Measurements from ENCODE around the gene UVRAG. TPM values are rescaled to one million over a fixed set of nuclear protein-coding genes. Genes with fewer than 3 reads are reported as not detected.

The UVRAG gene
- total and polyA plus RNA-seq, 2 of the 13 experiments (the other 11 are each of a cell fraction or from before 2014, with no cell fraction given), result 9.7 to 17.3 TPM

DNA sequence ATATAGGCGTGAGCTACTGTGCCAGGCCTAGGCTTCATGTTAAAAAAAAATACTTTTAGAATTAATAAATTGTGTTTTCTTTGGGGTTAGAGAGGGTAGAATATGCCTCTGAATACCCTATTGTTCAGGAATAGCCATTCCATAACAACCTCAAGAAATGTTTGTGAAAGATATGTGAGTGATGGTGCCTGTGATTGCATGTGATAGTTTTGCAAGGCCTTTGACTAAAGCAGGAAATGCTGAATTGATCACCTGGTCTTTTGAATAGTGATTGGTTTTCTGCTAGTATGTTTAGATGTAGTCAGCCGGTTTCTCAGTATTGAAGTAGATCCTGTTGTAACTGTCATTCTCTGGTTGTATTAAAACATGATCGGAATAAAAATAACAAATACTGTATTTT is 73.4 kb downstream of the UVRAG start:
- Histone ChIP-seq H3K79me2 (ENCODE audit: insufficient read depth, low read length) (no peaks in the 10 kb centered on the region), H3K9me3 (ENCODE audit: low read length) (no peaks in the 10 kb centered on the region), H2AFZ (ENCODE audit: low read length) (no peak overlapping the region), H3K27me3 (ENCODE audit: control insufficient read depth in 1 of 2, insufficient read depth in 2 of 2, low read length in 2 of 2) (no peaks in the 10 kb centered on the region), H3K27ac (ENCODE audit: extremely low read length, insufficient read depth, low read length) (no peak overlapping the region), H3K36me3 (replicated peaks in 1 of 2; ENCODE audit: control insufficient read depth in 1 of 2, insufficient read depth in 2 of 2, low read length in 2 of 2) (peaks cover 11 to 13% of the 10 kb centered on the region in 2 experiments; a peak in 4 of 5 replicates), H3K9ac (ENCODE audit: insufficient read depth, low read depth, low read length) (no peak overlapping the region), H3K4me2 (ENCODE audit: low read depth, low read length) (no peak overlapping the region), H3K4me3 (replicated peaks in 1 of 3; ENCODE audit: insufficient read depth in 1 of 3, low read depth in 2 of 3, low read length in 3 of 3) (no peak overlapping the region), H3K4me1 (ENCODE audit: insufficient read depth, low read length) (0 out of 2 replicates have a peak, but pooled peaks cover 6% of the 10 kb centered on the region), H4K20me1 (ENCODE audit: insufficient read depth, low read length) (no peaks in the 10 kb centered on the region)
- no peak for ATAC-seq
- no peak for DNase-seq (ENCODE audit: low spot score)
- BruUV-seq (replicated peaks), result no TSS peak
- in situ Hi-C loops (cut with HindIII; ENCODE audit: extremely low pct_ligation_motif_present, low pct_unique_long_range_greater_than_20kb), result no loop called here
- no peak for FAIRE-seq
- no peak for TF ChIP-seq HMG20A (CRISPR knock-in tag; IDR thresholded peaks at IDR 0.05; ENCODE audit: borderline replicate concordance)
- CTCF ChIA-PET (ENCODE audit: low intra/inter-chr PET ratio, low total read pairs), result no interaction called here
- POLR2A ChIA-PET, result no interaction called here
- intact Hi-C loops (cut with micrococcal nuclease; ENCODE audit: unreplicated experiment), result no loop called here
- WGBS (ENCODE audit: low lambda C conversion rate), result 100% methylated on average over 3 of the region's 3 CpGs

DNA sequence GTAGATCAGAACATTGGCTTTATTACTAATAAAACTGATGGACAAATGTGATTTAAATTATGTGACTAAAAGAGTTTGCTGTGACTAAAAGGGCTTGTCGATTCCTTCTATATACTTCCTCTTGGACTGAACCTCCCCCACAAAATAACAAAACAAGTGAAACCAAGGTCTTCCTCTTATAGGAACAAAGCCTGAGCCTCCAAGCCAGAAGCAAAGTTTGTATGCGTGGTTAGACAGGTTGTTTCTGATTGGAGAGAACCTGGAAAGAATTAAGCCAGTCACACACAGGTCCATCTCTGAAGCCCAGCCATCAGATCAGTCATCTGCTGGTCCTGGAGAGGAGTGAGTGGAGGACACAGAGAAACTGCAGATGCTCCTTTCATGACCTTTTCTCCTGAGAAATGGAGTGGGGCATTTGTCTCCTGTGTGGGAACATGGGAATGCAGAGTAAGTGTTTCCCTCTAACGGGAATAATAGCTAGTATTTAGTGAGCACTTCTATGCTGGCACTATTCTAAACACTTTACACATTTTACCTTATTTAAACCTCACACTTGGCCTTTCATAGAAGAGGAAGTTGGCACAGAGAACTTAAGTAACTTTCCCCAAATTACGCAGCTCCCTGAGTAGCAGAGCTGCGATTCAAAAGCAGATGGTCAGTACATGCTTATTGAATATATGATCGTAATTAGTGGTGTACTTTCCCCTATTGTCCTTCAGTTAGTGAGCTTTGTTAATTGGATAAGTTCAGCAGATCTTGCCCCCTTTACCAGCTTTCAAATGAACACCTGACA is 77.1 kb downstream of the UVRAG start:
- H3K4me3 ChIP-seq (replicated peaks in 1 of 3; ENCODE audit: insufficient read depth in 1 of 3, low read depth in 2 of 3, low read length in 3 of 3), result no peak overlapping the region
- ATAC-seq, result no peak
- WGBS (ENCODE audit: low lambda C conversion rate), result 97% methylated on average over 6 of the region's 6 CpGs
- no peak for DNase-seq (ENCODE audit: low spot score)
- CTCF ChIA-PET (ENCODE audit: low intra/inter-chr PET ratio, low total read pairs), result no interaction called here
- intact Hi-C loops (cut with micrococcal nuclease; ENCODE audit: unreplicated experiment) (loop anchor here (10.0 kb wide), 1 partner anchor 343 kb away; no protein-coding TSS in a partner anchor), in situ Hi-C loops (cut with HindIII; ENCODE audit: extremely low pct_ligation_motif_present, low pct_unique_long_range_greater_than_20kb) (no loop called here)
- 0 out of 2 replicates have a peak, but pooled peaks cover 6% of the 10 kb centered on the region for H3K4me1 ChIP-seq (ENCODE audit: insufficient read depth, low read length)
- H4K20me1 ChIP-seq (ENCODE audit: insufficient read depth, low read length), result peaks cover 3% of the 10 kb centered on the region; the same call in 1 of the 2 replicates
- H3K27ac ChIP-seq (ENCODE audit: extremely low read length, insufficient read depth, low read length), result no peak overlapping the region
- TF ChIP-seq PITX1 (CRISPR knock-in tag; IDR thresholded peaks at IDR 0.05) (no peak), ZKSCAN1 (IDR thresholded peaks at IDR 0.05; ENCODE audit: low read length) (no peak), NFIB (CRISPR knock-in tag; IDR thresholded peaks at IDR 0.05; ENCODE audit: borderline replicate concordance) (no peak), ZNF556 (CRISPR knock-in tag; IDR thresholded peaks at IDR 0.05; ENCODE audit: borderline replicate concordance) (no peak), CBX1 (IDR thresholded peaks at IDR 0.05; ENCODE audit: low read depth) (no peak), ZZZ3 (CRISPR knock-in tag; IDR thresholded peaks at IDR 0.05; ENCODE audit: borderline replicate concordance) (no peak), EEA1 (CRISPR knock-in tag; IDR thresholded peaks at IDR 0.05; ENCODE audit: borderline replicate concordance) (no peak), ZNF546 (CRISPR knock-in tag; conservative IDR thresholded peaks at IDR 0.05) (no peak), SNRNP70 (IDR thresholded peaks at IDR 0.05; ENCODE audit: low read depth, low read length) (no peak), SIN3A (IDR thresholded peaks at IDR 0.05; ENCODE audit: borderline replicate concordance, low read depth, low read length) (no peak), AHR (CRISPR knock-in tag; IDR thresholded peaks at IDR 0.05) (no peak), ZNF430 (CRISPR knock-in tag; IDR thresholded peaks at IDR 0.05) (no peak), SP2 (CRISPR knock-in tag; IDR thresholded peaks at IDR 0.05) (no peak)
- TF ChIP-seq, protein P1, sequence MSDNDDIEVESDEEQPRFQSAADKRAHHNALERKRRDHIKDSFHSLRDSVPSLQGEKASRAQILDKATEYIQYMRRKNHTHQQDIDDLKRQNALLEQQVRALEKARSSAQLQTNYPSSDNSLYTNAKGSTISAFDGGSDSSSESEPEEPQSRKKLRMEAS (IDR thresholded peaks at IDR 0.05), result no peak
- TF ChIP-seq, protein P2, sequence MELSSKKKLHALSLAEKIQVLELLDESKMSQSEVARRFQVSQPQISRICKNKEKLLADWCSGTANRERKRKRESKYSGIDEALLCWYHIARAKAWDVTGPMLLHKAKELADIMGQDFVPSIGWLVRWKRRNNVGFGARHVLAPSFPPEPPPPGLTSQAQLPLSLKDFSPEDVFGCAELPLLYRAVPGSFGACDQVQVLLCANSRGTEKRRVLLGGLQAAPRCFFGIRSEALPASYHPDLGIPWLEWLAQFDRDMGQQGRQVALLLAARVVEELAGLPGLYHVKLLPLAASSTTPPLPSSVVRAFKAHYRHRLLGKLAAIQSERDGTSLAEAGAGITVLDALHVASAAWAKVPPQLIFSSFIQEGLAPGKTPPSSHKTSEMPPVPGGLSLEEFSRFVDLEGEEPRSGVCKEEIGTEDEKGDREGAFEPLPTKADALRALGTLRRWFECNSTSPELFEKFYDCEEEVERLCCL (CRISPR knock-in tag; IDR thresholded peaks at IDR 0.05; ENCODE audit: borderline replicate concordance), result no peak
- H3K4me2 ChIP-seq (ENCODE audit: low read depth, low read length), result no peak overlapping the region
- H3K9ac ChIP-seq (ENCODE audit: insufficient read depth, low read depth, low read length), result no peak overlapping the region
- H3K79me2 ChIP-seq (ENCODE audit: insufficient read depth, low read length), result no peaks in the 10 kb centered on the region
- H3K9me3 ChIP-seq (ENCODE audit: low read length), result no peaks in the 10 kb centered on the region
- no peaks in the 10 kb centered on the region for H3K27me3 ChIP-seq (ENCODE audit: control insufficient read depth in 1 of 2, insufficient read depth in 2 of 2, low read length in 2 of 2)
- POLR2A ChIA-PET, result no interaction called here
- H2AFZ ChIP-seq (ENCODE audit: low read length), result no peak overlapping the region
- FAIRE-seq, result no peak
- no TSS peak for BruUV-seq (replicated peaks)
- H3K36me3 ChIP-seq (replicated peaks in 1 of 2; ENCODE audit: control insufficient read depth in 1 of 2, insufficient read depth in 2 of 2, low read length in 2 of 2), result peaks cover 11 to 13% of the 10 kb centered on the region in 2 experiments; a peak in 4 of 5 replicates

All from HepG2 (cell line).